Neural progenitor cell (in vitro differentiated cells): Measurements from ENCODE around the gene TPST2. TPM values are rescaled to one million over a fixed set of nuclear protein-coding genes. Genes with fewer than 3 reads are reported as not detected.

Experiments
- DNase-seq: peaks from one replicate; pipeline ENCODE4 v3.0.0-alpha.2; 2016; ENCODE audit warnings: low spot score
- H2AFZ ChIP-seq: fragments of 200-600 bp; sonication (generic); replicated peaks from 2 replicates; pipeline ENCODE4 v1.6.1; 2016; ENCODE audit warnings: antibody characterized with exemption
- H3F3A ChIP-seq: fragments of 200-600 bp; sonication (generic); 2 replicates; pipeline ENCODE4 v1.6.1; 2016; ENCODE audit warnings: antibody characterized with exemption, low read depth
- H3K27ac ChIP-seq: fragments of 200-600 bp; sonication (generic); 2 replicates; pipeline ENCODE4 v1.5.1; 2016; ENCODE audit warnings: mild to moderate bottlenecking
- H3K27me3 ChIP-seq: fragments of 200-600 bp; sonication (generic); 2 replicates; pipeline ENCODE4 v1.6.1; 2016; ENCODE audit warnings: mild to moderate bottlenecking, moderate library complexity
- H3K36me3 ChIP-seq: fragments of 200-600 bp; sonication (generic); 2 replicates; pipeline ENCODE4 v1.5.1; 2016
- H3K4me1 ChIP-seq: fragments of 200-600 bp; sonication (generic); 2 replicates; pipeline ENCODE4 v1.6.1; 2016; ENCODE audit warnings: mixed run types
- H3K4me2 ChIP-seq: fragments of 200-600 bp; sonication (generic); 2 replicates; pipeline ENCODE4 v1.6.1; 2016
- H3K4me3 ChIP-seq: fragments of 200-600 bp; sonication (generic); 2 replicates; pipeline ENCODE4 v1.5.1; 2016
- H3K79me2 ChIP-seq: fragments of 200-600 bp; sonication (generic); 2 replicates; pipeline ENCODE4 v1.6.1; 2016; ENCODE audit warnings: low read depth
- H3K9ac ChIP-seq: fragments of 200-600 bp; sonication (generic); 2 replicates; pipeline ENCODE4 v1.6.1; 2016
- H3K9me3 ChIP-seq: fragments of 200-600 bp; sonication (generic); 2 replicates; pipeline ENCODE4 v1.5.1; 2016; ENCODE audit warnings: low read depth
- H4K20me1 ChIP-seq: fragments of 200-600 bp; sonication (generic); 2 replicates; pipeline ENCODE4 v1.6.1; 2016; ENCODE audit warnings: low read depth
- H3K27ac Mint-ChIP-seq: 3 replicates; pipeline ENCODE4 v1.8.0; 2021; ENCODE audit warnings: mixed read lengths
- H3K27me3 Mint-ChIP-seq: 2 replicates; pipeline ENCODE4 v1.8.0; 2022; ENCODE audit warnings: low read depth, mild to moderate bottlenecking, inconsistent platforms, moderate library complexity, mixed read lengths; ENCODE audit not compliant: insufficient read depth
- H3K36me3 Mint-ChIP-seq: 3 replicates; pipeline ENCODE4 v1.8.0; 2021; ENCODE audit warnings: mixed read lengths
- H3K4me1 Mint-ChIP-seq: 3 replicates; pipeline ENCODE4 v1.8.0; 2021; ENCODE audit warnings: mixed read lengths
- H3K4me3 Mint-ChIP-seq: 3 replicates; pipeline ENCODE4 v1.8.0; 2021; ENCODE audit warnings: mild to moderate bottlenecking, moderate library complexity, mixed read lengths
- H3K9me3 Mint-ChIP-seq: 3 replicates; pipeline ENCODE4 v1.8.0; 2020; ENCODE audit warnings: mixed read lengths
- CTCF ChIP-seq: fragments of 200-600 bp; sonication (generic); IDR thresholded peaks from 2 replicates; pipeline ENCODE4 v1.5.1; 2017; ENCODE audit warnings: antibody characterized with exemption, mild to moderate bottlenecking
- EZH2 ChIP-seq: fragments of 200-600 bp; sonication (generic); IDR thresholded peaks from 2 replicates; pipeline ENCODE4 v1.6.1; 2017; ENCODE audit warnings: antibody characterized with exemption, mild to moderate bottlenecking, moderate library complexity
- EZH2phosphoT487 ChIP-seq: fragments of 200-600 bp; sonication (generic); IDR thresholded peaks from 2 replicates; pipeline ENCODE4 v1.6.1; 2017; ENCODE audit warnings: antibody characterized with exemption
- total RNA-seq: library from RNA; depleted of rRNA; stranded (reverse); fragments of >200 nt; gene quantifications from 2 replicates; pipeline ENCODE4 v1.2.3, GENCODE V29; 2015; ENCODE audit warnings: low replicate concordance

The TPST2 gene
- total RNA-seq, 1 donor from 2014 or later: 31.7 TPM

GRCh38 chr22:26588729-26589366 lies 1.1 kb downstream of the TPST2 start:
- peaks cover 6% of the 10 kb centered on the region for H3K4me1 ChIP-seq
- H3F3A ChIP-seq: peaks cover 9% of the 10 kb centered on the region
- Mint-ChIP-seq H3K4me1 (peaks cover 20% of the 10 kb centered on the region), H3K9me3 (peaks cover 5% of the 10 kb centered on the region), H3K4me3 (peak overlapping the region; percentile 91), H3K27me3 (peaks cover 13% of the 10 kb centered on the region), H3K27ac (peak overlapping the region; percentile 69), H3K36me3 (peaks cover 6% of the 10 kb centered on the region)
- H3K36me3 ChIP-seq: peaks cover 6% of the 10 kb centered on the region
- H3K79me2 ChIP-seq: peaks cover 40% of the 10 kb centered on the region
- H4K20me1 ChIP-seq: peaks cover 32% of the 10 kb centered on the region
- peaks cover 3% of the 10 kb centered on the region for H3K27me3 ChIP-seq
- no peak overlapping the region for H3K27ac ChIP-seq
- peaks cover 4% of the 10 kb centered on the region for H3K9me3 ChIP-seq
- TF ChIP-seq EZH2 (no peak), EZH2phosphoT487 (no peak), CTCF (no peak)
- H3K4me3 ChIP-seq: peak overlapping the region; percentile 100
- H3K4me2 ChIP-seq: peak overlapping the region; percentile 99
- DNase-seq: no peak
- no peak overlapping the region for H2AFZ ChIP-seq
- no peak overlapping the region for H3K9ac ChIP-seq

GRCh38 chr22:26587991-26588613 lies 1.8 kb downstream of the TPST2 start:
- TF ChIP-seq EZH2phosphoT487: no peak
- Mint-ChIP-seq H3K27ac (no peak overlapping the region), H3K4me1 (peaks cover 20% of the 10 kb centered on the region), H3K4me3 (peak overlapping the region; percentile 91), H3K9me3 (peaks cover 5% of the 10 kb centered on the region), H3K36me3 (peaks cover 6% of the 10 kb centered on the region), H3K27me3 (peaks cover 13% of the 10 kb centered on the region)
- Histone ChIP-seq H3K4me2 (peak overlapping the region; percentile 99), H3K4me1 (peaks cover 5% of the 10 kb centered on the region), H3K27ac (no peak overlapping the region), H2AFZ (no peak overlapping the region), H3K36me3 (peaks cover 6% of the 10 kb centered on the region), H3K4me3 (no peak overlapping the region), H3K27me3 (peaks cover 3% of the 10 kb centered on the region), H3K9me3 (peaks cover 4% of the 10 kb centered on the region), H3F3A (peaks cover 5% of the 10 kb centered on the region), H3K9ac (no peak overlapping the region), H4K20me1 (peaks cover 36% of the 10 kb centered on the region), H3K79me2 (peaks cover 40% of the 10 kb centered on the region)
- no peak for DNase-seq

GRCh38 chr22:26586556-26587325 lies 3.2 kb downstream of the TPST2 start:
- no peak overlapping the region for H3K9ac ChIP-seq
- peaks cover 8% of the 10 kb centered on the region for H3F3A ChIP-seq
- no peak overlapping the region for H2AFZ ChIP-seq
- H4K20me1 ChIP-seq: peaks cover 36% of the 10 kb centered on the region
- H3K4me2 ChIP-seq: no peak overlapping the region
- no peak for DNase-seq
- H3K27me3 ChIP-seq: peaks cover 3% of the 10 kb centered on the region
- H3K9me3 Mint-ChIP-seq: peaks cover 5% of the 10 kb centered on the region
- H3K79me2 ChIP-seq: peaks cover 40% of the 10 kb centered on the region
- H3K4me3 ChIP-seq: no peak overlapping the region
- H3K4me3 Mint-ChIP-seq: no peak overlapping the region
- peaks cover 20% of the 10 kb centered on the region for H3K4me1 Mint-ChIP-seq
- TF ChIP-seq EZH2phosphoT487 (no peak), EZH2 (no peak), CTCF (no peak)
- peaks cover 4% of the 10 kb centered on the region for H3K9me3 ChIP-seq
- H3K27ac Mint-ChIP-seq: no peak overlapping the region
- peaks cover 5% of the 10 kb centered on the region for H3K4me1 ChIP-seq
- no peak overlapping the region for H3K27ac ChIP-seq
- peaks cover 4% of the 10 kb centered on the region for H3K27me3 Mint-ChIP-seq
- peaks cover 10% of the 10 kb centered on the region for H3K36me3 Mint-ChIP-seq
- H3K36me3 ChIP-seq: peaks cover 6% of the 10 kb centered on the region
